ENCODE data around the gene LRRC40. TPM values are rescaled to one million over a fixed set of nuclear protein-coding genes. Genes with fewer than 3 reads are reported as not detected.

Gene LRRC40
- 16.2 TPM for polyA plus RNA-seq (2013)

GRCh38 chr1:70205434-70206118 lies at the start of gene LRRC40:
Gene LRRC40 (minus strand): TSS chr1:70205579. CDS start chr1:70205540, 39 bp downstream.
- POLR2A ChIA-PET, result interaction anchor here (0.5 to 2.1 kb wide), 2 partner anchors 15 to 17 kb away, joined by 4 to 7 read pairs; partner anchors contain the start of gene SRSF11
- Histone ChIP-seq H3K9me3 (ENCODE audit: control extremely low read depth in 1 of 5, control insufficient read depth in 4 of 5, insufficient read depth in 2 of 5, low read depth in 1 of 5, low read length in 4 of 5) (no peaks in the 10 kb centered on the region), H3K4me3 (ENCODE audit: control insufficient read depth in 1 of 7, extremely low read depth in 1 of 7, insufficient read depth in 4 of 7, low read depth in 2 of 7, low read length in 6 of 7) (peak within 1 kb of the TSS; percentile 75 to 100 (median 99)), H3K4me1 (ENCODE audit: control extremely low read depth in 1 of 4, control insufficient read depth in 4 of 4, insufficient read depth in 4 of 4, low read length in 3 of 4) (peaks cover 13 to 33% (median 18%) of the 10 kb centered on the region in 4 experiments), H3K36me3 (ENCODE audit: control insufficient read depth in 4 of 4, insufficient read depth in 4 of 4, low read length in 3 of 4) (peaks cover 0 to 13% (median 5%) of the 10 kb centered on the region in 4 experiments), H3K27ac (ENCODE audit: insufficient read depth in 1 of 2, low read depth in 1 of 2, low read length in 2 of 2, poor library complexity in 1 of 2, severe bottlenecking in 2 of 2) (peak within 1 kb of the TSS; percentile 99), H3K27me3 (replicated peaks in 2 of 5; ENCODE audit: control insufficient read depth in 4 of 5, insufficient read depth in 5 of 5, low read length in 4 of 5) (no peaks in the 10 kb centered on the region)
- DNase-seq, result peak; percentile 97 to 98 (median 97)
- CTCF ChIA-PET, result interaction anchor here (0.9 to 1.7 kb wide), 3 partner anchors 8 to 26 kb away, joined by 3 to 17 read pairs (median 3); partner anchors contain the start of gene SRSF11
- 0% methylated on average over 35 of the region's 47 CpGs for WGBS (ENCODE audit: insufficient coverage)

GRCh38 chr1:70248729-70249128 lies 43.4 kb upstream of the LRRC40 start:
- Histone ChIP-seq H3K4me3 (ENCODE audit: control insufficient read depth in 1 of 7, extremely low read depth in 1 of 7, insufficient read depth in 4 of 7, low read depth in 2 of 7, low read length in 6 of 7) (no peak overlapping the region), H3K36me3 (ENCODE audit: control insufficient read depth in 4 of 4, insufficient read depth in 4 of 4, low read length in 3 of 4) (peaks cover 36 to 88% (median 59%) of the 10 kb centered on the region in 4 experiments), H3K27ac (ENCODE audit: insufficient read depth in 1 of 2, low read depth in 1 of 2, low read length in 2 of 2, poor library complexity in 1 of 2, severe bottlenecking in 2 of 2) (peak overlapping the region in 1 of 2 experiments; percentile 22), H3K9me3 (ENCODE audit: control extremely low read depth in 1 of 5, control insufficient read depth in 4 of 5, insufficient read depth in 2 of 5, low read depth in 1 of 5, low read length in 4 of 5) (no peaks in the 10 kb centered on the region), H3K4me1 (ENCODE audit: control extremely low read depth in 1 of 4, control insufficient read depth in 4 of 4, insufficient read depth in 4 of 4, low read length in 3 of 4) (no peaks in the 10 kb centered on the region), H3K27me3 (replicated peaks in 2 of 5; ENCODE audit: control insufficient read depth in 4 of 5, insufficient read depth in 5 of 5, low read length in 4 of 5) (no peaks in the 10 kb centered on the region)
- WGBS (ENCODE audit: insufficient coverage), result 100% methylated on average over 4 of the region's 4 CpGs
- ChIA-PET POLR2A (no interaction called here), CTCF (no interaction called here)
- no peak for DNase-seq

DNA sequence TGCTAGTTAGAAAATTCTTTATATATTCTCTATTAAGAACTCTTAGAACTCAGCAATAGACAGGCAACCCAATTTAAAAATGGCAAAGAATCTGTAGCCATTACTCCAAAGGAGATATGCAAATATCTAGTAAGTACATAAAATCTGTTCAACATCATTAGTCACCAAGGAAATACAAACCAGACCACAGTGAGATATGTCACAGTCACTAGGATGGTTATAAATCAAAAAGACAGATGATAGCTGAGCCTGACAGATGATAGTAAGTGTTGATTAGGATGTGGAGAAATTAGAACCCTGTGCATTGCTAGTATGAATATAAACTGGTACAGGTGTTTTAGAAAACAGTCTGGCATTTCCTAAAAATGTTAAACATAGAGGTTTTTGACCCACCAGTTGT lies 42.4 kb upstream of the LRRC40 start:
- H3K4me3 ChIP-seq (ENCODE audit: control insufficient read depth in 1 of 7, extremely low read depth in 1 of 7, insufficient read depth in 4 of 7, low read depth in 2 of 7, low read length in 6 of 7), result no peak overlapping the region
- no peak for DNase-seq
- H3K9me3 ChIP-seq (ENCODE audit: control extremely low read depth in 1 of 5, control insufficient read depth in 4 of 5, insufficient read depth in 2 of 5, low read depth in 1 of 5, low read length in 4 of 5), result no peaks in the 10 kb centered on the region
- POLR2A ChIA-PET, result interaction anchor here (1.2 kb wide), 1 partner anchor 17 kb away, joined by 3 read pairs; no protein-coding TSS in a partner anchor
- H3K27me3 ChIP-seq (replicated peaks in 2 of 5; ENCODE audit: control insufficient read depth in 4 of 5, insufficient read depth in 5 of 5, low read length in 4 of 5), result no peaks in the 10 kb centered on the region
- H3K4me1 ChIP-seq (ENCODE audit: control extremely low read depth in 1 of 4, control insufficient read depth in 4 of 4, insufficient read depth in 4 of 4, low read length in 3 of 4), result no peaks in the 10 kb centered on the region
- CTCF ChIA-PET, result interaction anchor here (0.9 kb wide), 1 partner anchor 12 kb away, joined by 3 read pairs; no protein-coding TSS in a partner anchor
- H3K27ac ChIP-seq (ENCODE audit: insufficient read depth in 1 of 2, low read depth in 1 of 2, low read length in 2 of 2, poor library complexity in 1 of 2, severe bottlenecking in 2 of 2), result peak overlapping the region in 1 of 2 experiments; percentile 17
- peaks cover 40 to 91% (median 63%) of the 10 kb centered on the region in 4 experiments for H3K36me3 ChIP-seq (ENCODE audit: control insufficient read depth in 4 of 4, insufficient read depth in 4 of 4, low read length in 3 of 4)

- CTCF ChIA-PET, result interaction anchor here (0.9 kb wide), 1 partner anchor 11 kb away, joined by 3 read pairs; no protein-coding TSS in a partner anchor
- DNase-seq, result no peak
- Histone ChIP-seq H3K9me3 (ENCODE audit: control extremely low read depth in 1 of 5, control insufficient read depth in 4 of 5, insufficient read depth in 2 of 5, low read depth in 1 of 5, low read length in 4 of 5) (no peaks in the 10 kb centered on the region), H3K4me1 (ENCODE audit: control extremely low read depth in 1 of 4, control insufficient read depth in 4 of 4, insufficient read depth in 4 of 4, low read length in 3 of 4) (no peaks in the 10 kb centered on the region), H3K27me3 (replicated peaks in 2 of 5; ENCODE audit: control insufficient read depth in 4 of 5, insufficient read depth in 5 of 5, low read length in 4 of 5) (no peaks in the 10 kb centered on the region), H3K36me3 (ENCODE audit: control insufficient read depth in 4 of 4, insufficient read depth in 4 of 4, low read length in 3 of 4) (peaks cover 40 to 95% (median 67%) of the 10 kb centered on the region in 4 experiments), H3K4me3 (ENCODE audit: control insufficient read depth in 1 of 7, extremely low read depth in 1 of 7, insufficient read depth in 4 of 7, low read depth in 2 of 7, low read length in 6 of 7) (no peak overlapping the region), H3K27ac (ENCODE audit: insufficient read depth in 1 of 2, low read depth in 1 of 2, low read length in 2 of 2, poor library complexity in 1 of 2, severe bottlenecking in 2 of 2) (no peak overlapping the region)
- POLR2A ChIA-PET, result interaction anchor here (1.2 kb wide), 1 partner anchor 17 kb away, joined by 3 read pairs; no protein-coding TSS in a partner anchor
Measured at GRCh38 chr1:70247122-70247521, 41.7 kb upstream of the LRRC40 start.

DNA sequence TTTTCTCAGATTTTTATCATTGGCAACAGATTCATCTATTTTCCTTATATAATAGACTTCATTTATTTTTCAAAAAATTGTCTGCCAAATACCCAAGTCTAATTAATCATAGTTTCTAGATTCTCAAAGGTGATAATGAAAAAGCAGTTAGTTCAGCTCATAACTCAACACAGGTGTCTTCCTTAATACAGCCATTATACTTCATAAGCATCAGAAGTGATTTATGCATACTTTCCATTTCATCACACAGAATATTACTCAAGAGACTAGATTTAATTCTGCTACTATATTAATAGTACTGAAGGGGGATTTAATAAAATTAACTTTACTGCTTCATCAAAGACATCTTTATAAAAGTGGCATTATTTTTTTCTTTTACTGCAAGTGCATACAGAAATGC lies 34.6 kb upstream of the LRRC40 start:
- Histone ChIP-seq H3K27me3 (replicated peaks in 2 of 5; ENCODE audit: control insufficient read depth in 4 of 5, insufficient read depth in 5 of 5, low read length in 4 of 5) (no peaks in the 10 kb centered on the region), H3K4me1 (ENCODE audit: control extremely low read depth in 1 of 4, control insufficient read depth in 4 of 4, insufficient read depth in 4 of 4, low read length in 3 of 4) (no peaks in the 10 kb centered on the region), H3K9me3 (ENCODE audit: control extremely low read depth in 1 of 5, control insufficient read depth in 4 of 5, insufficient read depth in 2 of 5, low read depth in 1 of 5, low read length in 4 of 5) (no peaks in the 10 kb centered on the region), H3K27ac (ENCODE audit: insufficient read depth in 1 of 2, low read depth in 1 of 2, low read length in 2 of 2, poor library complexity in 1 of 2, severe bottlenecking in 2 of 2) (no peak overlapping the region), H3K4me3 (ENCODE audit: control insufficient read depth in 1 of 7, extremely low read depth in 1 of 7, insufficient read depth in 4 of 7, low read depth in 2 of 7, low read length in 6 of 7) (no peak overlapping the region), H3K36me3 (ENCODE audit: control insufficient read depth in 4 of 4, insufficient read depth in 4 of 4, low read length in 3 of 4) (peaks cover 29 to 96% (median 74%) of the 10 kb centered on the region in 4 experiments)
- CTCF ChIA-PET, result no interaction called here
- POLR2A ChIA-PET, result no interaction called here
- no peak for DNase-seq

DNA sequence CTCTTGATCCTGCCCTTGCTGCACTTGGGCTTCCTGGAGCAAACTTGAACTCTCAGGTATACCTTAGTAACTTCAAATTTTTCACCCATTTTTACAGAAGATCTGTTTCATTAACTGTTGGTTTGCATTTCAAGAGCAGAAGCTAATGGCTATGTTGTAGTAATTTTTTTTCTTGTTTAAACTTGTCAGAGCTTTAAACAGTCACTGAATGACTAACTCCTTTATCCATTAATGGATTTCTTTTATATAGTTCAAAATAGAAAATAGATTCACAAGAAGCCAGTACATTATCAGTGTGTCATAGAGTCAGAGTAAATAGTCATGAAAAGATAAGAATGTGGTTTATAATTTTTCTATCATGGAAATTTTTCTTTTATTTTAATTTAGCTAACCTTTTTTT lies 29.4 kb upstream of the LRRC40 start:
- H3K4me1 ChIP-seq (ENCODE audit: control extremely low read depth in 1 of 4, control insufficient read depth in 4 of 4, insufficient read depth in 4 of 4, low read length in 3 of 4), result no peaks in the 10 kb centered on the region
- POLR2A ChIA-PET, result no interaction called here
- CTCF ChIA-PET, result interaction anchor here (0.6 to 1.0 kb wide), 2 partner anchors 23 to 115 kb away, joined by 3 read pairs; no protein-coding TSS in a partner anchor
- H3K36me3 ChIP-seq (ENCODE audit: control insufficient read depth in 4 of 4, insufficient read depth in 4 of 4, low read length in 3 of 4), result peaks cover 30 to 94% (median 60%) of the 10 kb centered on the region in 4 experiments
- no peak overlapping the region for H3K4me3 ChIP-seq (ENCODE audit: control insufficient read depth in 1 of 7, extremely low read depth in 1 of 7, insufficient read depth in 4 of 7, low read depth in 2 of 7, low read length in 6 of 7)
- no peak overlapping the region for H3K27ac ChIP-seq (ENCODE audit: insufficient read depth in 1 of 2, low read depth in 1 of 2, low read length in 2 of 2, poor library complexity in 1 of 2, severe bottlenecking in 2 of 2)
- no peaks in the 10 kb centered on the region for H3K27me3 ChIP-seq (replicated peaks in 2 of 5; ENCODE audit: control insufficient read depth in 4 of 5, insufficient read depth in 5 of 5, low read length in 4 of 5)
- no peak for DNase-seq
- no peaks in the 10 kb centered on the region for H3K9me3 ChIP-seq (ENCODE audit: control extremely low read depth in 1 of 5, control insufficient read depth in 4 of 5, insufficient read depth in 2 of 5, low read depth in 1 of 5, low read length in 4 of 5)

DNA sequence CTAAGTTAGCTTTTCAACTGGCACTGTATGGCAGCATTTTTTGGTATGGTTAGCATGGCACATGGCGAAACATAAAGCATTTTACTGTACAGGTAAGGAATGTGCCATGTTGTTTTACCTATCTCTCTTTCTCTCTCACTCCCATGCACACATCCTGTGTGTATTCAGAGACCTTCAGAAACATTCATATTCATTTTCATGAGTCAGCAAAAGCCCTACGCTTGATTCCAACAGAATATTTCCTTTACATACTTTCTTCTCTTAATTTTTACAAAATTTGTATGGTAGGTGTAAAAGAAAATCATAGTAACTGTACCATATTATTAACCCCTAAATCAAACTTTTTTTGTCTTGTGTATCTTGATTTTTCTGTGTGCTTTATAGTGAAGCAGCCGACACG lies 26.1 kb upstream of the LRRC40 start:
- H3K4me1 ChIP-seq (ENCODE audit: control extremely low read depth in 1 of 4, control insufficient read depth in 4 of 4, insufficient read depth in 4 of 4, low read length in 3 of 4), result peaks cover 0 to 12% (median 5%) of the 10 kb centered on the region in 4 experiments
- H3K9me3 ChIP-seq (ENCODE audit: control extremely low read depth in 1 of 5, control insufficient read depth in 4 of 5, insufficient read depth in 2 of 5, low read depth in 1 of 5, low read length in 4 of 5), result no peaks in the 10 kb centered on the region
- H3K27ac ChIP-seq (ENCODE audit: insufficient read depth in 1 of 2, low read depth in 1 of 2, low read length in 2 of 2, poor library complexity in 1 of 2, severe bottlenecking in 2 of 2), result no peak overlapping the region
- 92% methylated on average over 2 of the region's 4 CpGs for WGBS (ENCODE audit: insufficient coverage)
- H3K36me3 ChIP-seq (ENCODE audit: control insufficient read depth in 4 of 4, insufficient read depth in 4 of 4, low read length in 3 of 4), result peaks cover 19 to 81% (median 53%) of the 10 kb centered on the region in 4 experiments
- POLR2A ChIA-PET, result interaction anchor here (1.5 kb wide), 1 partner anchor 10 kb away, joined by 6 read pairs; the partner anchor contains the start of gene SRSF11
- DNase-seq, result no peak
- no peaks in the 10 kb centered on the region for H3K27me3 ChIP-seq (replicated peaks in 2 of 5; ENCODE audit: control insufficient read depth in 4 of 5, insufficient read depth in 5 of 5, low read length in 4 of 5)
- no peak overlapping the region for H3K4me3 ChIP-seq (ENCODE audit: control insufficient read depth in 1 of 7, extremely low read depth in 1 of 7, insufficient read depth in 4 of 7, low read depth in 2 of 7, low read length in 6 of 7)
- CTCF ChIA-PET, result interaction anchor here (0.8 kb wide), 1 partner anchor 25 kb away, joined by 3 read pairs; no protein-coding TSS in a partner anchor

All from common myeloid progenitor, CD34-positive (primary cell).